Heart left ventricle (tissue), 13 donors: Measurements from ENCODE around the gene TMEM223.

ENCODE experiments used
- CTCF ChIP-seq, 12 donors: fragments of 200-600 bp; sonication (generic) in 4 of 12; IDR thresholded peaks; one replicate each; pipeline versions ENCODE4 v1.5.0 to v1.8.0; 2018 to 2022; ENCODE audit warnings: antibody characterized with exemption in 12 of 12, mild to moderate bottlenecking in 5 of 12
- POLR2A ChIP-seq, 2 donors: fragments of 450-650 bp; IDR thresholded peaks; one replicate each; pipeline ENCODE4 v1.6.1; 2017; ENCODE audit warnings: antibody characterized with exemption in 2 of 2, mild to moderate bottlenecking in 2 of 2, moderate library complexity in 2 of 2
- donor health status: ischemic (EF 13 %, LVEDD 7.1; RV severe dilation, severe dysfunction).
- donor health status: DM: no; HTN: yes; CAD: no.
- donor health status: DM: no; HTN: no; CAD: no.
- donor health status: ischemic (EF 25% LVEDD 6.9; RV normal size, moderate dysfunction).
- donor health status: ischemic (EF 25% LVEDD 5.7; RV mildly dilated, moderate dysfunction).
- donor health status: ischemic (EF 35%, LVEDD 5.7; RV mildly dilated, moderate dysfunction).
- donor health status: nonischemic (EF 11% LVEDD 7.7; RV severe dilation, severe dysfunction).
- donor health status: DM: yes; HTN: yes; CAD: no.
- donor health status: PGD.
- donor health status: ischemic (EF 29% LVEDD 5.4; RV normal size, mild dysfunction).
- donor health status: nonischemic (EF 23%, LVEDD 6.1; RV moderate dilation, normal function).

DNA sequence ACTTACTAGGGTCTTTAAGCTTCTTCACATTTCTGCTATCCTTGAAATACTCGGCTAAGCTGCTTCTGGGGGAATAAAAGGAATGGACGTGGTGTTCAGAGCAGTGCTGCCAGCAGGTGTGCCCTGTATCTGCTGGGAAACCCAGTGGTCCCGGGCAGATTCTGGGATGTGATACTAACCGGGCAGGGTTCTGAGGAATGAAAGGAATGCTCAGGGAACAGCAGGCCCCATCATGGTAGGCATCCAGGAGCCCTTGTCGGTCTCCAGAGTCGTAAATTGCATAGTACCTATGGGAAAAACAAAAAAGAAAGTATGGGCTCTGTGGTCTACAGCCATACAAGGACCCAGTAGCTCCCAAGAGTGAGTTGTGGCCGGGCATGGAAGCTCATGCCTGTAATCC is 4.5 kb upstream of the TMEM223 start:
- TF ChIP-seq CTCF (IDR thresholded peaks at IDR 0.05) (no peak), POLR2A (IDR thresholded peaks at IDR 0.05) (no peak)
